Nucleus accumbens (tissue), 56 donors: ENCODE data around the gene PRR23E.

Source experiments
- DNase-seq, 56 donors: peaks; one replicate each; lab custom pipeline; 2025; lab: John Stamatoyannopoulos, UW

Gene PRR23E

DNA sequence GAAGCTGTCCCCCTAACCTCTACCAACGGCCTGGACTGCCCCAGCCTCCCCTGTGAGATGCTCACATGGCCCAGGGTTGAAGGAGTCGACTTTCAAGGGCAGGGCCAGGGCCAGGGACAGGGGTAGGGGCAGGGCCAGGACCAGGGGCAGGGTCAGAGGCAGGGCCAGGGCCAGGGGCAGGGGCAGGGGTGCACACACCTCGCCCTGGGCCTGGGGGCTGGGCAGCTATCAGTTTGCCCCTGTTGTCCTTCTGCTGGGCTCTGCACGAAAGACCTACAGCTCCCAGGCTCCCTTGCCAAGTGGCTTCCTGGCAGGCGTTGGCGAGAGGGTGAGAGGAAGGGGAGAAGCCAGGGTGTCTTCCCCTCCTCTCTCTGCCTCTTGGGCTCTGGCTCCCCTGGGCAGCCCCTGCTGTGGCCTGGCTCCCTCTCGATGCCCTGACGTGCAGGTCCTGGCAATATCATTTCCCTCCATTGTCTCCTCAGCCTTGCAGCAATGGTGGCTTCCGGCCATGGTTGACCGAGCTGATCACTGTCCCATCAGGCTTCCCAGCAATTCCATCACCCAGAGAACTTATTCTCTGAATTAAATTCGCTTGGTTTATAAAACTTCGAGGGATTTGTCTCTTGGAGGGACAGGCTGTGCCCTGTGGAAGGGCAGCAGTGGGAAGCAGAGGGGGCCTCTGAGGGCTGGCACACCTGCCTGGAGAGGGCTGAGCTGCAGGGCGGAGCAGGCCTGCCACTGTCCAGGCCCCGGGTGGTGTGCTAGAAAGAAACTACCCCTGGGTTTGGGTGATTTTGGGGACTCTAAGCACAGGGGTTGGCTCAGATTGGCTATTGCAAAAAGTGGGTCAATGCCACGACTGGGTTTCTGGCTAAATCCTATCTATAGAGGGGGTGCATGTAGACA lies 13.9 kb downstream of the PRR23E start:
- DNase-seq = no peak

DNA sequence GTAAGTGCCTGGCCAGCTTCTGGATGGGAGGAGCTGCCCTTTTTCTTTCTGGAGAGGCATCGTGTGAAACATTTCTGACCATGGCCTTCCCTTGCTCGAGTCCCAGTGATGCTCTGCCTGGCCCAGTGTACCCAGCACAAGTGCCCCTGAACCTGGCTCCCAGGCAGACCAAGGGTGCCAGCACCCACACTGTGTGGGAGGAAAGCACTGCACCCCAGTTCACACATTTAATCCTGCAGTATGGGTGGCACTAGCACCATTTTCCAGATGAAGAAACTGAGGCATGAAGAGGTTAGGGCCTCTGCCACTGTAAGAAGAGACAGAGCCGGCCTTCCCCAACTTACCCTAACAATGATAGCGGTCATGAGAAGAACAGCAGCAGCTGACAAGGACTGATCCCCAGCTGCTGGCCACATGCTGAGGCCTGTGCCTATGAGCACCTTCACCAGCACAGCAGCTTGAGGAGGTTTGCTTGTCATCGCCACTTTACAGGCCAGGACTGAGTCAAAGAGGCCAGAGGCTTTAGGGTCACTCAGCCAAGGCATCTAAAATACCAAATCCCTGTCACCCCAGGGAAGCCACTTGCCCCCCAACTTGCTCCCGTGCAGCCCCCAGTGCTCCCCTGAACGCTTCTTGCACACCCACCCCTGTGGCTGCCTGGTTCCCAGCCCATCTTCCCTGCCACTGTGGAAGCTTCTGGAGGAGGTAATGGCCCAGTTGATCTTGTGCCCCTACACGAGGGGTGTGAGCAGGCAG lies 15.0 kb downstream of the PRR23E start:
- DNase-seq = no peak

DNA sequence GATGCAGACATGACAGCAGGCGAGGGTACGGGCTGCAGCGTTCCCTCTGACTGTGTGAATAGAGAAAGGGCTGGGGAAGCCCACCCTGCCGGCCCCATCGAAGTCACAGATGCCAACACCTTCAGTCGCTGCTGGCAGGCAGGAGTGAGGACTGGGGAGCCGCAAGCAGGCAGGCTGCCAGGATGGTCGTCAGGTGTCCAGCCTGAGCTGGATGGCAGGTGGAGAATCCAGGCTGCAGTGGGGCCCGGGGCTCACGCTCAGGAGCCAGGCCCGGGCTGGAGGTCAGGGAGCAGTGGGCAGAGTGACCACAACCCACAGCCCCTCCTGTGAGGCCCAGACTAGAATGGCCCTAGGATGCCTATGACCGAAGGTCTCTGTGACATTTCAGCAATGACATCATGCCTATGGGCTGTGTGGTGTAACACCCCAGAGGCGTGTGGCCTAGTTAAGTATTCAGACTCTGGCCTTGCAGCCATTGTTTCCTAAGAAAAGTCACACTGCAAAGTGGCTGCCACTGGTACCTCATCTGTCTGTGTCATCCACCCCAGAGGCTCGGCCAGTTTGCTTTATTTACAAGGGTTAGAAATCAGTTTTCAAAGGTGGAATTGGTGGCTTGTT lies 15.7 kb downstream of the PRR23E start:
- no peak for DNase-seq

DNA sequence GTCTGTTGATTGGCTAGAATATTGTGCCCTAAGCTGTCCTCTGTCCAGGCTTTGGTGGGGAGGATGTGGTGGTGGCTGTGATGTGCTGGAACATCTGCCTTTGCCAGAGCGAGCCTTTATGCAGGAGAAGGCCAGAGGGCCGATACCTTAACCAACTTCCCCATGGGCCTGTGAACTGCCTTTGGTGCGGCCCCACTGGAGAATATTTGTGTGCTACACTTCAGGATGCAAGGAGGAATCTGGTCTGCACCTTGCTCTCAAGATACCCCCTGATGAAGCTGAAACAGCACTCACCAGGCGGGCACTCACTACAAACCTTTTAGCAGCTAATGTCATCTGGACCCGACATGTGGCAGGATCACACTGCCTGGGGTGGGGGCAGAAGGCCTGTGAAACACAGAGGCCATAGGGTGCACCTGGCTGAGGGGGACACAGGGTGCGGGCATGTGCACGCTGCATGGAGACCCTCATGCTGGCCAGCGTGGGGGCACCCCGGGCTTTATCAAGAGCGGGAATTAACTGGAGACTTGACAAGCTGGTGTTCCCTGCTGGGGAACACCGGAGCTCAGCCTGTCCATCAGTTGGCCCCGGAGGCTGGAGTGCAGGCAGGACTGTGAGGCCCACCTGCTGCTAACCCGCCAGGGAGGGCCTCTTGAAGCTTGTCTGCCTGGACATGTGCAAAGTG lies 16.4 kb downstream of the PRR23E start:
- DNase-seq = no peak

DNA sequence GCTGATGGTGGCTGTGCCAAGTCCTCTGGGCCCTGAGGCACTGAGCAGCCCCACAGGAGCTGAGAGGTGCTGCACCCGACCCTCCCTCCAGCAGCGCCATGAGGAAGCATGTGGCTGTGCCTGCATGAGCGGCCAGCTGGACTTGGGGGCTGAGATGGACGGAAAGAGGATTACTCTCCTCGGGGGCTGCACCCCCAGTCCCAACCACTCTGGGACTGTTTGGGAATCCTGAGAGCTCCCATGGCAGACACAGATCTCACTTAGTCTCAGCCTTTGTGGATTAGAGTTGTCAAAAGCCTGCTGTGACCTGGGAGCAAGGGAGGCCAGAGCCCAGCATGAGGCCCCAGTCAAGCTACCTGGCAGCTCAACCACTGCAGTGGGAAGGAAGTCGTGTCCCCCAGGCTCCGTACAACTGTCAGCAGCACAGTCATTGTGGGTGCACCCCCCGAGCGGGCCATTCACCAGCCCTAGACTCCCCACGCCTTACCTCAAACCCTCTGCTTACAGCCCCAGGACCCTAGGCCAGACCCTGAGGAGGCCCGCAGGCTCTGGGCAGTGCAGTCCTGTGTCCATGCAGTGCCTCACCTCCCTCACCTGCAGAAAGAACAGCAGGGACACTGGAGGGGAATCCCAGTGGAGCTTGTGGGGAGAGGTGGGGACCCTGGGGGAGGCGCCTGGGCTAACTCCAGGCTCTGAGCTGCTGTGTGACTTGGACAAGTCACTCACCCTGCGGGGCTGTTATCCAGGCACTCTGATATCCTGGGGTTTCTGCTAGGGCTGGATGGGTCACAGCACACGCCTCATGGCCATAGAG lies 17.1 kb downstream of the PRR23E start:
- no peak for DNase-seq

DNA sequence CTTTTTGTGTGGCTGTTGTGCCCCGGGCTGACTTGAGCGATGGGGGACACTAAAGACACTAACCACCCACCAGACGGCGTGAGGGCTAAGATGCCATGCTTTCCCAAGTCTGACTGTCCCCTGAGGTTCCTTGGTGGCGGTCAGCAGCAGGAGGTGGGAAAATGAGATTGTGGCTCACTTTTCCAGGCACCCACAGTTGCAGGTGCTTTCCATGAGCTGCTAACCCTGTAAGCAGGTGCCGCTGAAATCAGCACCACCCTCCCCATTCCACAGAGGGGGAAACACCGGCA lies 17.7 kb downstream of the PRR23E start:
- no peak for DNase-seq

DNA sequence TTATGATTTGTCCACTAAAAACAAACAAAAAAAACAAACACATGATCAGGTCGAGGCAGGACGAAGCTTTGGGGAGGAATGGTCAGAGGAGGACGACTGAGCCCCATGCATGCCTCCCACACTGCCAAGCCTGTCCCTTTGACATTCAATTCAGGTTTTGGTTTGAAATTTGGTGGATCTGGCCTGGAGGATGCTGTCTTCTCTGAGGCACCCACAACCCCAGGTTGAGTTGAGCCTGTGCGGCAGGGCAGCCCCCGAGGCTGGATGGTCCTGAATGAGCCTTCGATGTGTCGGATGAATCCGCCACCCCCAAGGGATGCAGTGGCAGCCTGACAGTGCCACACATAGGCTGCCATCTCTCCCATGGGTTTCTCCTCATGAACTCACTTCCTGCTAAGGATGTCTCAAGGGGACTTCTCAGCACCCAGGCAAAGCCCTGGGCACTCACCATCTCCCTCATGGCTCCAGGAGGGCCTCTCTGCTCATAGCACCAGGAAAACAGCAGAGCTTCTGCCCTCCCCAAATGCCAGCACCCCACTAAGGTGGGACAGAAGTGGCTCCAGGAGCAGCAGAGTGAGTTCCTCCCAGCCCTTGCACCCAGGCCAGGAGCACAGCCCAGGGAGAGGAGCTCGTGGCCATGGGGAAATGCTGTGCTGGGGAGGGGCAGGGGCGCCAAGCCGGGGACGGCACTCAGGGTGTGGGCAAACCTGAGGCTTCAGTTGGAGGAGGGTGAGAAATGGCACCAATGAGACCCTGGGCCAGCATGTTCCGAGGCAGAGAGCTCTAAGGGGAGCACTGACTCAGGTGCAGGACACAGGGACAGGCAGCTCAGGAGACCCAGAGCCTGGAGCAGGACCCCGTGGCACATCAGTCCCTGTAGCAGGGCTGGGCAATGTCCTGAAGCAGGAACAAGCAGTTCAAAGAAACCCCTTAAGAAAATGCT lies 18.5 kb downstream of the PRR23E start:
- DNase-seq = no peak

DNA sequence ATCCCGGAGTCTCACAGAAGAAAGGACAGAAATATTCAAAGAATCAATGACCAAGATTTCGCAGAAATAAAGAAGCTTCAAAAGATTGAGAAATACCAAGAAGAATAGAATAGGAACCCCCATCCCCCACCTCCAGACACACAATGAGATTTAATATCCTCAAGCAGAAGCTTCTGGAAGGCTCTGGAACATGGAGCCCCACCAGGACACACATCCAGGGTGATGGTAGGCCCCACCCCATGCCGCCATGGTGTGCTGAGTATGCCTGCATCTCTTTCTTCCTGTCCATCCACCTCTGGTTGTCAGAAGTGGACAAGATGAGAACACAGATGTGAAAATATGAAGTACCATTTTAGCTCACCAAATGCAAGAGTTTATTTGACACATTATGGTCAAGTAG lies 19.3 kb downstream of the PRR23E start:
- no peak for DNase-seq

DNA sequence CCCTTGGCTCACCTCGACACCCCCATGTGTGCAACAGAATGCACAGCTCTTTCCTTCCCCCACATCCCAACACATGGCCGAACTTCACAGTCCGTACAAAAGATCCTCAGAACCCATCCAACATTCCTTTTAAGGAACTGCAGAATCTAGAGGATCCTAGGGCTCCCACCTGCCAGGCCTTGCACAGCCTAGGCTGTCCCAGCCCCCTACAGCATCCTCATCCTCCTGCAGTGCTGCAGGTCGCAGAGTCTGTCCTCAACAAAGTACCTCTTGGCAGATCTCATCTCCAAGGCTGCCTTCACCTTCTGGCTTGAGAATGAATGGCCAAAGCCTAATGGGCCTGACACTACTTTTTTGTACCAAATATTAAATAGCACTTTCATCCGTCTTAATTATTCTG lies 19.8 kb downstream of the PRR23E start:
- no peak for DNase-seq

DNA sequence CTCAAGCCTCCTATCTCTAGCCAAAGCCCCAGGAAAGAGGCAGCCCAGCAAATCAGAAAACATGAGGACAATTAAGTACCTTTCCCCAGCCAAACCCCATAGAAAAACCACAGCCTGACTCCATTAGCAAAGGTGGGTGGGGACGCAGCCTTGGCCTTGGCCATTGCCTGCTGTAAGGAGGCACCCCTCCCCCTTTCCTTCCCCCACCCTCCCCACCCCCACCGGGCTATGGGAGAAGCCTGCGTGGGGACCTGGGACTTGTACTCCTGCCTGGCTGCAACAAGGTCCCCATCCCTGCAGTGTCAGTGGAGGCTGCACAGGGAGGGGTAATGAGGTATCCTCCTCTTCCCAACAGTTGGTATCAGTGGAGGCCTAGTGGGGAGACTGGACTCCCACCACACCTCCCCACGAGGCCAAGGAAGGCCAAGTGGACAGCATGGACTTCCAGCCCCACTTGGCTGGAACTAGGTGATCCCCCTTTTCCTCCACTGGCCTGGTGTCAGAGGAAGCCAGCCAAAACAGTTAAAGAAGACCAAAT lies 20.5 kb downstream of the PRR23E start:
- no peak for DNase-seq

DNA sequence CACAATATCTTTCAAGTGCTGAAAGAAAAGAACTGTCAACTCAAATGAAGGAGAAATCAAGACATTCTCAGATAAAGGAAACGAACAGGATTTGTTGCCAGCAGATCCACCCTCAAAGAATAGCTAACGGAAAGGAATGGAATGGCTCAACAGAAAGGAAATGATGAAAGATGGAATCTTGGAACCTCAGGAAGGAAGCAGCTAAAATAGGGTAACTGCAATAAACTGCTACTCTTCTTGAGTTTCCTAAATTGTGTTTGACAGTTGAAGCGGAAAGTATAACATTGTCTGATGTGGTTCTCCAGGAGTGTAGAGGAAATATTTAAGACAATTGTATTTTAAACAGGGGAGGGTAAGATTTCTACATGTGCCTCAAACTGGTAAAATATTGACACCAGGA lies 22.0 kb downstream of the PRR23E start:
- no peak for DNase-seq

DNA sequence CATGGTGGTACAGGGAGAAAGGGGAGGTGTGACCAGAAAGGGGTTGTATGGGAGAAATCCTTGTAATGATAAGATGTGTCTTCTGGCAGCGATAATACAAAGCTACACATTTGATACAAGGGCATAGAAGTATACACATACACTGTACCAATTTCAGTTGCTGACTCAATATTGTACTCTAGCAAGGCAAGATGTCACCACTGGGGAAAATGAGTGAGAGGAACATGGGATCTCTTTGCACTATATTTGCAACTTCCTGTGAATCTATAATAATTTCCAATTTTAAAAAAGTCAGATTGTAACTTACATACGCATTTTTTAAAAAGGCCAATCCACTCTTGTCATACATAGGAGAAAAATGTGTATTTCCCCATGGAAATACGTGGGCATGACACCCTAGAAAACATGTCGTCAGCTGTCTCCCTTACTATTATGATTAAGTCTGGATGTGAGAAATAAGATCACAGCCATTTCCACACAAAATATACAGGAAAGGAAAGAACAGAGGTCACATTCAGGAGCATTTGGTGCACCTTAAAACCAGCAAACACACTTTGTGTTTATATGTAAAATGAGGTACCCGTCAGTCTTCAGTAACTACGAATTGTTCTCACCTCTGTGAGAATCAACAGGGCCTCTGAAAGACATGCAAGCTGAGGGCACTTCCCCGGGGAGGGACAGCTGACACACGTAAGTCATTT lies 22.9 kb downstream of the PRR23E start:
- no peak for DNase-seq

DNA sequence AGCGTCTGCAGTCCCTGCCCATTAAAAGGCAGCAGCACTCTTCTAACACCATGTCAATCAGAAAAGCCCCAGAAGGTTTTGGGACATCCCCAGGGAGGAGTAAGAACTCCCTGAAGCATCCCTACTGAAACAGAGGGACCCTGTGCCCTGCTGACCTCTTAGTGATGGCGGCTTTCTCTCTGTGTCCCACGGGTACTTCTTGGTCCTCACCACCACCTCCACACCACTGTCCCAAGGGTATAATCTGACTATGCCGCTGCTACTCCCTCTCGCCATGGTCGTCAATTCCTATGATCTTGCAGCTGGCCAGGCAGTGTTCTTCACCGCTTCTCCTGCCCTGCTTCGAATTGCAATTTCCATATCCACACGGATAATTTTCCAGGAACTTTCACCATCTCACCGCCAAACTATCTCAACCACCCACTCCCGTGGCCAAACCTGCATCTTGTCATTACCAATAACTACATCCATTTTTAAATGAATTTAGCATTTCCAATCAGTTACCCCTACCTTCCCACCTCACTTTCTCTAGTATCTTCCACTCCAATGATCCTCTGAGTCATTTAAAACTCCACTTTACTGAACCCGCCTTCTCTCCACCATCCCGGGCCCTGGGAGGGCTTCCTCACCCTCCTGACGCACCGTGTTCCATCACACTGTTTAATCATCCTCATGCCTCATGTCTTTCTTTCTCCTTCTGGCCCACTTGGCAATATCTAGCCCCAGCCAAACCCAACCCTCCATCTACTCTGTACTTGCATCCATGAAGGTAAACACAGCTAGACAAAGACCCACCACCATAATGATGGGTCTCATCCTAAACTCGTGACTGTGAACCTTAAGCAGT lies 23.7 kb downstream of the PRR23E start:
- no peak for DNase-seq

DNA sequence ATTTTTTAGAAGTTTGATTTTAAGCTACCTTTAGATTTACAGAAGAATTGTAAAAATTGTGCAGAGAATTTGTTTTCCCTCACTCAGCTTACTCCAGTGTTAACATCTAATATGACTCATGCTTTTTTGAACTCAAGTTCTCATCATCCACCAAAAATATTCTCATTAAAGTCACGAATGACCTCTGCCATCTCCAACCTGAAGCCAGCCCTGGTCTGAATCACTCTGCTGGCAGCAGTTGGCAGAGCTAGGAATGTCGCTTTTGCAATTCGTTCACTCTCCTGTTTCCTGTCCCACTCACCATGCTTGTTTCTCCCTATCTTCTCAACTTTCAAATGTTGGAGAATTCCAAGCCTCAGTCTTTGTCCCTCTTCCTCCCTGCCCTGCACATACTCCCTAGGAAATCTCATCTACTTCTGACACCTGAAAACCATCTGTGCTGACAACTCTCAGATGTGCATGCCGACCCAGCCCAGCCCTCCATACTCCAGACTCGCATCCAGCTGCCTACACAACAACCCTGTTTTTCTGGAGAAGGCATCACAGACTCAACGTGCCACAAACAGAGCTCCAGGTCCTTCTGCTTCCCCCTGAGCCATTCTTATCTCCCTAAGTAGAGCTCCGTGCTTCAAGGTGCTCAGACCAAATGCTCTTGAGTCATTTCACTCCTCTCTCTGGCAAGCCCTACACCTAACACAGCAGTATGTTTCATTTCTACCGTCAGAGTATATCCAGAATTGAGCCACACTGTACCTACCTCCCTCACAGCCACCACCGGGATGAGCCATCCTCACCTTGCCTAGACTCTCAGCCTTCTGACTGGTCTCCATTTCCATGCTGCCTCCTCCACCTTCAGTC lies 24.9 kb downstream of the PRR23E start:
- no peak for DNase-seq

DNA sequence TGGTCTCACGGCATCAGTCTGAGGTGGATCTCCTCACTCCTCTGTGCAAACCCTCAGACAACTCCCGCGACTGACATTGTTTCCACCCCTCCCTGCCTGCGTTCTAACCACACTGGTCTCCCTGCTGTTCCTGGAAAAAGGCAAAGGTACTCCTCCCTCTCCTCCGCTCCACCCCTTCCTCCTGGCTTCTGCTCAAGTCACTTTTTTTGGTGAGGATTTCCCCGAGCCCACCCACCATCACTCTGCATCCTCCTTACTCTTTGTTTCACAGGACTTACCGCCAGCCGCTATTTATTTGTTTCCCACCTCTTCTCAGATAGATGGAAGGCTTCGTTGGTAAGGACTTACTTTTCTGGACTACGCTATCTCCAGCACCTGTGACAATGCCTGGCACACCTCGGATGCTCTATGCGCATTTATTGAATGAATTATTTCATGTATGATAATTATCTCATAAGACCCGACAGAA lies 25.6 kb downstream of the PRR23E start:
- no peak for DNase-seq

DNA sequence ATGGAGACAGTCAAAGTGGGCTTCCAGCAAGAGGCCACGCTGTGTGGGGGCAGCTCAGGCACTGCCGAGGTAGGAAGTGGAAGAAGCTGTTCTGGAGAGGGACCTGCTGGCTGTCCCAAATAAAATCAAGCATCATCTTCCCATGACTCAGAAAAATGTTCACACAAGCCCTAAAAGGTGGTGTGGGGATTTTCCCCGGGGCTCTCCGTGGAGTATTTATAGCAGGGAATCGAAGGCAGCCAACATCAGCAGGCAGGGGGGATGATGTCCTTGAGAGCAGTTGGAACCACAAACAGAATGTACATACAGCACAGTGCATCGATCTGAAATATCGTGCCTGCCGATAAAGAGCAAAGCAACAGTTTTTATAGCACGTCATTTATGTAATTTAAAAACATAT lies 27.6 kb downstream of the PRR23E start:
- no peak for DNase-seq
